Nephron (organoid): ENCODE measurements around the gene SEC23A.
"Not testable (repeated sequence)": the region's sequence is repeated elsewhere in the genome, so short reads cannot be mapped to it uniquely, and the experiment has no call there.

Experiments used
- H3K27ac Mint-ChIP-seq, 3 experiments: 2 replicates each; pipeline ENCODE4 v1.8.0; 2020; ENCODE audit warnings: mixed read lengths in 3 of 3, mild to moderate bottlenecking in 2 of 3, moderate library complexity in 1 of 3
- H3K27me3 Mint-ChIP-seq: 2 replicates; pipeline ENCODE4 v1.8.0; 2021; ENCODE audit warnings: low read depth, mild to moderate bottlenecking, moderate library complexity, mixed read lengths
- H3K36me3 Mint-ChIP-seq: 2 replicates; pipeline ENCODE4 v1.8.0; 2020; ENCODE audit warnings: low read depth, mixed read lengths
- H3K4me1 Mint-ChIP-seq: 2 replicates; pipeline ENCODE4 v1.8.0; 2020; ENCODE audit warnings: mixed read lengths
- H3K4me3 Mint-ChIP-seq, 3 experiments: 2 replicates each; pipeline ENCODE4 v1.8.0; 2020; ENCODE audit warnings: mild to moderate bottlenecking in 3 of 3, mixed read lengths in 3 of 3, moderate library complexity in 2 of 3
- H3K9me3 Mint-ChIP-seq: 2 replicates; pipeline ENCODE4 v1.8.0; 2020; ENCODE audit warnings: mixed read lengths
- CTCF ChIP-seq, 3 experiments: fragments of 200-600 bp; sonication (generic); IDR thresholded peaks; one replicate each; pipeline ENCODE4 v1.5.0; 2021; ENCODE audit warnings: antibody characterized with exemption in 3 of 3; ENCODE audit not compliant: unreplicated experiment in 3 of 3

The SEC23A gene

GRCh38 chr14:39102969-39103957 lies at the start of gene SEC23A:
SEC23A (minus strand) TSS chr14:39103235; CDS start chr14:39096118, 7,117 bp downstream.
- H3K4me1 Mint-ChIP-seq = peaks cover 28% of the 10 kb centered on the region
- no peak for TF ChIP-seq CTCF (IDR thresholded peaks at IDR 0.05; ENCODE audit: unreplicated experiment in 3 of 3)
- peak within 1 kb of the TSS; percentile 92 to 99 (median 98) for H3K4me3 Mint-ChIP-seq
- H3K27me3 Mint-ChIP-seq = no peaks in the 10 kb centered on the region
- peak within 1 kb of the TSS; percentile 97 to 99 (median 98) for H3K27ac Mint-ChIP-seq
- no peaks in the 10 kb centered on the region for H3K9me3 Mint-ChIP-seq
- H3K36me3 Mint-ChIP-seq = peaks cover 4% of the 10 kb centered on the region

DNA sequence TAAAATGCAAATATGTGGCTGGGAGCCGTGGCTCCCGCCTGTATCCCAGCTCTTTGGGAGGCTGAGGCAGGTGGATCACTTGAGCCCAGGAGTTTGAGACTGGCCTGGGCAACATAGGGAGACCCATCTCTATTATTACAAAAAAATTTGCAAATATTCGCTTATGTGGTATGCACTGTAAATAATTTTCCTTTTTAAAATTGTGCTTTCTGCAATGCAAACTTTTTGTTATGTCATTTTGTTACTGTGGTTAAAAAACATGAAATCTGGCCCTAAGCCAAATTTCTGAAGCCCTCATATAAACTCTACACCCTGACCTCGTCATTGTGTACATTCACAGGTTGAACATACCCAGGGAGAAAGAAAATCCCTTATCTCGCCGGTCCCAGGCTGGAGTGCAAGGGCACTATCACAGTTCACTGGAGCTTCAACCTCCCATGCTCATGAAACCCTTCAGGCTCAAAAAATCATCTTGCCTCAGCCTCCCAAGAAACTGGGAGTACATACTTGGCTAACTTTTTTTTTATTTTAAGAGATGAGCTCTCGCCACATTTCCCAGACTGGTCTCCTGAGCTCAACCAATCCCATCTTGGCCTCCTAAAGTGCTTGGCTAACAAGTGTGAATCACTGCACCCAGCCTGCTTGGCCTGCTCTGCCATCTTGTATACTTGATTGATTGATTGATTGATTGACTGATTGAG lies 42.4 kb upstream of the SEC23A start:
- Mint-ChIP-seq H3K9me3 (peaks cover 7% of the 10 kb centered on the region), H3K36me3 (peaks cover 63% of the 10 kb centered on the region), H3K4me3 (no peak overlapping the region), H3K27me3 (no peaks in the 10 kb centered on the region), H3K27ac (no peak overlapping the region), H3K4me1 (no peaks in the 10 kb centered on the region)
- TF ChIP-seq CTCF (IDR thresholded peaks at IDR 0.05; ENCODE audit: unreplicated experiment in 3 of 3) = no peak

DNA sequence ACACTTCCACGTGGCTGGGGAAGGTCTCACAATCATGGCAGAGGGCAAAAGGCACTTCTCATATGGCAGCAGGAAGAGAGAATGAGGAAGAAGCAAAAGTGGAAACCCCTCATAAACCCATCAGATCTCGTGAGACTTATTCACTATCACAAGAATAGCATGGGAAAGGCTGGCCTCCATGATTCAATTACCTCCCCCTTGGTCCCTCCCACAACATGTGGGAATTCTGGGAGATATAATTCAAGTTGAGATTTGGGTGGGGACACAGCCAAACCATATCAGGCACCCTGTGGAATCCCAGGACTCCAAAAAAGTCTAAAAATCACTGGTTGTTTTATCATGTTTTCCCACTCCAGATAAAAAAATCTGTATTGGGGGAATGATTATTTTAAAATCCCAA lies 40.2 kb upstream of the SEC23A start:
- not testable (repeated sequence) for H3K27me3 Mint-ChIP-seq, H3K4me3 Mint-ChIP-seq, H3K9me3 Mint-ChIP-seq, H3K4me1 Mint-ChIP-seq, H3K27ac Mint-ChIP-seq
- H3K36me3 Mint-ChIP-seq = peaks cover 73% of the 10 kb centered on the region

GRCh38 chr14:39141623-39142022 lies 38.6 kb upstream of the SEC23A start:
- not testable (repeated sequence) for H3K4me3 Mint-ChIP-seq, H3K27ac Mint-ChIP-seq, H3K27me3 Mint-ChIP-seq, H3K4me1 Mint-ChIP-seq, H3K9me3 Mint-ChIP-seq
- H3K36me3 Mint-ChIP-seq = peaks cover 67% of the 10 kb centered on the region

DNA sequence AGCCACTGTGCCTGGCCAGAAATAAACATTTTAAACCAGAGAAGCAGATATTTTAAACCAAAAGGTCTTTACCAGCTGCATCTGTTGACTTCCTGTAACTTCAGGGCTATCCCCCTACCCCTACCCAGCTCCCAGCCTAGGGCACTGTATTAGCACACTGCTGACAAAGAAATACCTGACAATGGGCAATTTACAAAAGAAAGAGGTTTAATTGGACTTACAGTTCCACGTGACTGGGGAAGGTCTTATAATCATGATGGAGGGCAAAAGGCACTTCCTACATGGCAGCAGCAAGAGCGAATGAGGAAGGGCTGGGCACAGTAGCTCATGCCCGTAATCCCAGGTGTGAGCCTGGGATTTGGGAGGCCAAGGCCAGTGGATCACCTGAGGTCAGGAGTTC lies 37.1 kb upstream of the SEC23A start:
- Mint-ChIP-seq H3K36me3 (peaks cover 62% of the 10 kb centered on the region), H3K4me3 (no peak overlapping the region), H3K4me1 (no peaks in the 10 kb centered on the region), H3K9me3 (peaks cover 7% of the 10 kb centered on the region), H3K27ac (no peak overlapping the region), H3K27me3 (no peaks in the 10 kb centered on the region)
- no peak for TF ChIP-seq CTCF (IDR thresholded peaks at IDR 0.05; ENCODE audit: unreplicated experiment in 3 of 3)

GRCh38 chr14:39138440-39138839 lies 35.4 kb upstream of the SEC23A start:
- H3K9me3 Mint-ChIP-seq = peaks cover 7% of the 10 kb centered on the region
- H3K4me1 Mint-ChIP-seq = no peaks in the 10 kb centered on the region
- no peak overlapping the region for H3K27ac Mint-ChIP-seq
- no peaks in the 10 kb centered on the region for H3K27me3 Mint-ChIP-seq
- H3K4me3 Mint-ChIP-seq = no peak overlapping the region
- peaks cover 68% of the 10 kb centered on the region for H3K36me3 Mint-ChIP-seq
- no peak for TF ChIP-seq CTCF (IDR thresholded peaks at IDR 0.05; ENCODE audit: unreplicated experiment in 3 of 3)

- not testable (repeated sequence) for H3K9me3 Mint-ChIP-seq, H3K27ac Mint-ChIP-seq, H3K27me3 Mint-ChIP-seq, H3K4me3 Mint-ChIP-seq, H3K4me1 Mint-ChIP-seq
- peaks cover 64% of the 10 kb centered on the region for H3K36me3 Mint-ChIP-seq
Observed at GRCh38 chr14:39137835-39138234, 34.8 kb upstream of the SEC23A start.
